Ramos (cell line): ENCODE data around the gene TTC31.

Experiments
- in situ Hi-C: fragments of 300-500 bp; cut with MboI; formaldehyde crosslinking; loops from one replicate; pipeline ENCODE4 v1.14.3; 2022; ENCODE audit warnings: low sequenced_read_pairs; ENCODE audit not compliant: unreplicated experiment

Gene TTC31

DNA sequence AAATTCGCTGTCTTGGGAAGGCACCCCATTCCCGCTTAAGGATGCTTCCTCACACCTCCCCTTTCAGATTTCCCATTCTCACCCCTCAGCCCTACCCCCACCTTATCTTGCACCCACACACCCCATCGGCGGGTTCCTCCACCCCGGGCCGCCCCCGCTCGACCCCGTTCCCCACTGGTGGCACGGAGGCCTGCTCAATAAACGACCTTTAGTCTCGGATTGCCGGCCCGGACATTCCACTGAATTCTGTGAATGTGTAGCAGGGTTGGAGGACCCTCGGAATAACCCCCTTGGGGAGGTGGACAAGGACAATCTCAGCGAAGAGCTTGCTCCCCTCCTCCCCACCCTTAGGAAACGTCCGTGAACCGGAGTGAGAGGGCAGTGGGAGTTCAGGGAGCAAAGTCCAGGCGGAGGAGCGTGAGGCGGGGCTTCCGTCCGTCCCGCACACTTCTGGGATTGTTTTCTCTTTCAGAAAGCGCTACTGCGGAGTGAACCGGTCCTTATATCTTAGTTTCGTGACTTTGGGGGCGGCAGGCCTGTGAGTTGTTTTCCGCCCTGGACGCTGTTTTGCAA is 19.4 kb downstream of the TTC31 start:
- in situ Hi-C loops = no loop called here

DNA sequence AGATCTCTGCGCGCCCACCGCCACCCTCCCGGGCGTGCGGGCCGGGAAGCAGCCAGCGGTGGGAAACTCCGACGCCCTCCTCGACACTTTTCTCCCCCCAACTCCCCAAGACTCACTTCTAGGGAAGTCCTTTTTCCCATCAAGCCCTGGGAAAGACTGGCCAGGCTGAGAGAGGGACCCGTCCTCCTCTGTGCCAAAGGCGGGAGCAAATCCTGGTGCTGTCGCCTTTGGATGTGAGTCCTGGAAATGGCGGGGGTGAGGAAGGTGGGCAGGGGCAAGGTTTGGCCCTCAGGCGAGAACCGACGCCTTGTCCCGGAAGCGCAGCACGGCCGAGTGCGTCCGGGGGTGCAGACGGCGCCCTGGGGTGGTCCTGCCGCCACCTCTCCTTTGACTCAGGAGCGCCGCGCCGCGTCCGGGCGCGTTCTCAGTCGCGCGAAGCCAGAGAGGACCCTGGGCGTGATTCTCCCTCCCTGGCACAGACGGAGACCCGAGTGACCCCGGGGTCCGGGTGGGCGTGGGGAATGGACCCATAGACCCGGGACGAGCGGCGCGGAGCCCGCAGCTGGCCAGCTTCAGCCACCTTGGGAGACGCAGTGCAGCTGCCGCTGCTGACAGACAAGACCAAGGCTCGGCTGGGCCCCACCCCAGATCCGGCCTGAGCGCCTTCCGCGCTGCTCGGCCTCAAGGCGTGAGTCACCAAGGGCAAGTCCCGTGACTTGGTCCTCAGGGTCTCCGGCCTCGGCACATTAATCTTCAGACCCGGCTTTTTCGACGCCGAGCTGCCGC is 20.0 kb downstream of the TTC31 start:
- in situ Hi-C loops = no loop called here

DNA sequence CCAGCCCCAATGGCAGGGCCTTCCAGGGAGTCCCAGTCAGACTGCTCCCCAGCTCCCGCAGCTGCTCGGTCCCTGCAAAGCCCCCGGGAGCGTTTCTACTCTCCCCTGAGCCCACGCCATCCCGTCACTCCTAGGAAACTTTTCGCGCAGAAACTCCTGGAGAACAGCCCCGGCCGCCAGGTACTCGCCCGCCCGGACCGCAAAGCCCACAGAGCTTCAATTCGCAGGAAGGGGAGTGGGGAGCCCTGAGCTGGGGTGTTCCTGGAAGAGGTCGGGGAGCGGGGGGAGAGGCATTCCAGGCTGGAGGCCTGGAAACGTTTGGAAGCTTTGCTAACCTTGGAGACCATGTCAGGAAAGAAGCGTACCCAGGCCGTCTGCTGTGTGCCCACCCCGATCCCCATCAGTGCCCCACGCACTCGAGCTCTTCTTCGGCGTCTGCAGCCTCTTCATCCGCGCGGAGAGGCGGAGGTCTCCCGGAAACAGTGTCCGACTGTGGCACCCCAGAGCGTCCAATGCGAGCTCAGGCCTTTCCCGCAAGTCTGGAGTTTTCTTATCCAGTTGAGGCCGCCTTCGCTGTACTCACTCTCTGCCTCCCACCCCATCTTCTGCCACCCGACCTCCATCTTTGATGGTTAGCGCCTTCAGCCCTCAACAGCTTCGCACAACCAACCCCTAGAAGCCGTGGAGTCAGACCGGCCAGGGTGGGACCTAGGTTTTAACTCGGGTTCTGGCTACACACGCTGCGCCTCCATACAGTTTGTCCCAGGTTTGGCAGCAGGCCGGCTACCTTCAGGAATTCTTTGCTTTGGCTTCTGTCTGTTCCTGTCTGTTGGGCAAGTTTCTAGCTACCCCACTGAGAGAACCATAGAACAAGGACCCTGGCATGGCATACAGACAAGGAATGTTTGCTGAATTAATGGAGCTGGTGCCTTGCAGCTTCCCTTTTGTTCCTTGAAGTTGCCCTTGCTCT is 20.9 kb downstream of the TTC31 start:
- in situ Hi-C loops = no loop called here

DNA sequence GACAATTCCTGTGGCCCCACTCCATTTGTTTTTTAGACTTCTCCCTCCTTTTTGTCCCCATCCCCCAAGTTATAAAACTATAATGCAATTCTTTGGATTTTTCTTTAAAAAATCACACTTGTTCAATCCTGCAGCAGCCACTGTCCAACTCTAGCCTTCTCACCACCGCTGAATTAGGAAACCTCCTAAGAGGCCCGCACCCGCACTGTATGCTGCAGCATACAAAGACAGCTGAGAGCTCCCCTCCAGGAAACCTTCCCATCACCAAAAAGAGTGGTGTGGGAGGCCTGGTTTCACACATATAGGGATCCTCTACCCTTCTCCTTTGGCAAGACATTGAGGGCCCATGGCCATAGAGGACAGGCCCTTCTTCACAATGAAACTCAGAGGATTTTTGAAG is 21.7 kb downstream of the TTC31 start:
- in situ Hi-C loops = no loop called here

DNA sequence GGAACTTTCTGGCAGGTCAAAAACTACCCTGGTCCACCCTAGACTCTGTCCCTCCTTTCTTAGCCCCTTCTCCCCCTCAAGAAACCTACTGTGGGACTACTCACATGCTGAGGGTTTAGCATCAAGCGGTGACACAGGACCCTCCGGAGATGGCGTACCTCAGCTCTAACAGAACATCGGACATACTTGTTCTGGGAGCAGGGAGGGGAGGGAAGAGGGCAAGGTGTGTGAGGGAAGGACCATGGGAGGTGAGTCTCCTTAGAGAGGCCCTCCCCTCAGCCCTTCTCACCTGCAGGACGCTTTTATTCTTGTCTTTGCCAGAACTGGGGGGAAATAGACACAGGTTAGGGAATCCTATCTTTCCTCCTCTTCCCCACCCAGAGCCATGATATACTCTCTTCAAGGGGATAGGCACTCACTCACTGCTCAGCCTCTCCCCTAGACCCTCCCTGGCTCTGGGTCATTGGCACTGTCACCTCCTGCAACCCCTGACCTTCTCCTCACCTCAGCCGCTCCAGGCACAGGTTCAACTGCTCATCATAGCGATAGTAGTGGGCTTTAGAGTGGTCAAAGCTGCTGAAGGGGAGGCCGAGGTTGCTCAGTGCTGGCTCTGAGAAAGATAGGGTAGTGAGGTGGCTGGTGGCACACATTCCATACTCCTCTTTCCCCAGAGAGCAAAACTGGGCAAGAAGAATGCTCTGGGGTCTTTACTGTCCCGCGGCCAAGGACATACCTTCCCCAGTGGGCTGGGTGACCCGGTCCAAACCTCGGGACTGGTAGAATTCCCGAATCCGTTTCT is 22.8 kb downstream of the TTC31 start:
- in situ Hi-C loops = no loop called here

DNA sequence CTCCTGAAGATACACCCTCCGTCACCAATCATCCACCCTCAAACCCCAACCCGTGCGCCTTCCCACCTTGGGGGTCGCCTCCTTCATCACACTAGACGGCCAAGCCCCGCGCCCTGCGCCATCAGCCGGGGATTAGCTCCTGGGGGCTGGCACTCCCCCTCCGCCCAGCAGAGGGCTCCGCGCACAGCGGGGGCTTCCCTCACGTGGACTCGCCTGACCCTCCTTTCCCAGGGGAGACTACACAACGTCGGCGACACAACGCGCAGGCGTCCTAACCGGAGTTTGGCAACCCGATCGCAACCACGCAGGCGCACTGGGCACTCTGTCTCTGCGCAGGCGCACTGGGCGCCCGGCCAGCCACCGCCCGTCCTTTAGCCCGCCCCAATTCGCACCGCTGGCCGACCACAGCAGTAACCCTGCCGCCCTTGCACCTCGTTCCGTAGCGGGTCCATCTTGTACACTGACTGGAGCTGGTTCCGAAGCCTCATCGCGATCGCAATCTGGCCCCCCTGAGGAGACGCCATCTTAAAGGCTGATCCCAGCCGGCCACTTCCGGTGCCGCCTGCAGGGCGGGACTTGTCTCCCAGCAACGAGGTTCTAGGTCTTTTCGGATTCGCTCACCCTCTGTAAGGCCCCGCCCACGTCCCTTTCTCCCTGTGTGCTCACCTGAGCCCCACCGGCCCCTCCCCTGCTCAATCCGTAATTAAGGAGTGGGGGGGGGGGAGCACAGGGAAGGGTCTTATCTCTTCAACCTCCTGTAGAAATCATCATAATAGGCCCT is 24.5 kb downstream of the TTC31 start, which contains the start of gene PCGF1:
PCGF1 (minus strand) TSS at position 551 of the 781 bp plus-strand sequence; CDS start at position 524, 27 bp downstream.
- in situ Hi-C loops = no loop called here

DNA sequence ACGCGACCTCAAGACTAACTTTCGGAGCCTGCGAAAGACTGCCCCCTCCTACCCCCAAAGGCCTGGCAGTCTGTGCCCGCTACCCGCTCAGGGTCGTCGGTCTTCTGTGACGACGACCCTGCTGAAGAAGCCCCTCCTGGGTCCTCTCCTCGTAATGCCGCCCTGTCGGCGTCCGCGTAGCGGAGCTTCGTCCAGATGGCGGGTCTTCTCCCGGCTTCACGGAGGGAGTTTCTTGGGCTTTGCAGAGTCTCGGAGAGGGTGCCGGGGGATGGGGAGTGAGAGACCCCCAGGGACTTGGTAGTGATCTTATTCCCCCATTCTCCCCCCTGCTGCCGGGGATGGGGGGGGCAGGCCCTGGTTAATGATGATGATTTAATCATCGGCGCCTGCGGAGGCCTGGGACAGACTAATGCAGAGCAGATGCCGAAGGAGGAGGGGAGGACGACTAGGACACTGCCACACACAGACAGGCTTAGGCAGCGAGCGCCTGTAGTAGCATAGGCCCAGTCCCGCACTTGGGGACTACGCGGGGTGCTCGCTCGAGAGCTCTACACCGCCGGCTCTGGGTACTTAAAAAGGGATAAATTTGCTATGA is 25.1 kb downstream of the TTC31 start:
- in situ Hi-C loops = no loop called here

DNA sequence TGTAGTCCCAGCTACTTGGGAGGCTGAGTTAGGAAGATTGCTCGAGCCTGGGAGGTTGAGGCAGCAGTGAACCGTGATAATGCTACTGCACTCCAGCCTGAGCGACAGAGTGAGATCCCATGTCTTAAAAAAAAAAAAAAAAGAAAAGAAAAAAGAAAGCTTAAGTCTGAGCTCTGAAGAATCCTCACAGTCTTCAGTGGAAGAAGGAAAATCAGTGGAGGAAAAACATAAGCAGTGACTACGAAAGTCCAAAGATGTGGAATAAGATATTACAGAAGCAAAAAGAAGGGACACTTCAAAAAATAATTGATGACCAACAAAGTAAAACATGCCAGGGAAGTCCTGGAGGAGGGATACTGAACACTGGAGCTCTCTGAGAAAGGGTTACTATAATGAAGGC is 27.4 kb downstream of the TTC31 start:
- in situ Hi-C loops = no loop called here

DNA sequence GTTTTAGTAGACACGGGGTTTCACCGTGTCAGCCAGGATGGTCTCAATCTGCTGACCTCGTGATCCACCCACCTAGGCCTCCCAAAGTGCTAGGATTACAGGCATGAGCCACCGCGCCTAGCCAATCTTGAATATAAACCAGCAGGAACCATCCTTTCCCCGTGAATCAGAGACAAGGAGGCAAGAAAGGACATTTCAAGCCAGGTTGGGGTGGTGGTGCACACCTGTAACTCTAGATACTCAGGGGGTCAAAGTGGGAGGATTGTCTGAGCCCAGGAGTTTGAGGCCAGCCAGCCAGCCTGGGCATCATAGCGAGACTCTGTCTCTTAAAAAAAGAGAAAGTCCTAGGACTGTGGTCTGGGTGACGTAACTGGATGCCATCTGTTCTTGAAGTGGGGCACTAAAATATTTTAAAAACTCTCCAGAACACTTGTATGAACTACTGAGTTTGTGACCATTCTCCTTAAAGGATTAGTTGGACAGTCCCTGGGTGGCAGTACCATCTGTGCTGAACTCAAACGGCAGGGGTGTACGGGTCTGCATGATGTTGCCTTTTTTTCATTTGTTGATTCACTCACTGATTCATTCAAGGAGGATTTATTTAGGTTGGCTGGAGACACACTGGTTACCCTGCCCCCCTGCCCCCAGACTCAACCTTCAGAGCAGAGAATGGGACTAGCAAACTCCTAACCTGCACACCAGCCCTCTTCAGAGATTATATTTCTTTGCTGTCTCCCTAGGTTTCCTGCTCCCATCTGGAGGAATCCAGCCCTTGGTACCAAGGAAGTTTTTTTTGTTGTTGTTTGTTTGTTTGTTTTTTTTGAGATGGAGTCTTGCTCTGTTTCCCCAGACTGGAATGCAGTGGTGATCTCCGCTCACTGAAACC is 28.5 kb downstream of the TTC31 start:
- in situ Hi-C loops = no loop called here

DNA sequence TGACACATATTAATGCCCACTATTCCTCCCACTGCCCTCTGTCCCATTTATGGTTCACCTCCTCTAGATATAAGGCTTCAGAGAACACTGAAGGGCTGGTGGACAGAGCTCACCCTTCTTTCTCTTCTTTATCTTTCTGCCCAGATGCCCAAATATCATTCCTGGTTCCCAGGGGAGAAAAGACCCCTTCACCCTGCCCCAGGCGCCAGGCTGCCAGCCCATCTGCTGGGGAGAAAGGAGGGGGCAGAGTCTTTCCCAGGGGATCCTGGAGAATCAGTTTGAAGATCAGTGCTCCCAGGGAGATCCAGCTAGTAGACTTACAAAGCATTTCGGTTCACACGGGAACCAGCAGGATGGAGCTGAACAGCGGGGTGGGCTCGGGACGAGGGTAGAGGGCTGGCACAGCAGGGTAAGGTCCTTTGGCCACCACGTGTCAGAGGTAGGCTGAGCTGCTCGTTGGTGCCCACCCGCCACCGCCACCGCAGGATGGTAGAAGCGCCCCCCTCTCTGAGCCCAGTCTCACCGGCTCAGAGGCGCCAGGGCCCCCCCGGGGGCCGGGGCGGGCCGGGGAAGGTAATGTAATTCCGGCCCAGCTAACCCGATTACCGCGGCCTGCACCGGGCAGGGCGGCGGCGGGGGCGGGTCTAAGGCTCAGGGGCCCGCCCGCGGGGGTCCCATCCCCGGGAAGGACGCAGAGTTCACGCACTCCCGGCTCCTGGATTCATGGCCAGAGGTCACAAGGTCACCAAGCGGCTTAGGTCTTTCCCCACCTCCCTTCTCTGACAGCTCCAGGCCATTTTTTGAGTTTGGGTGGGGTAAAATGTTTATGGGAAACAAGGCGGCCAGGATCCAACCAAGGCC is 30.1 kb downstream of the TTC31 start:
- in situ Hi-C loops = no loop called here

DNA sequence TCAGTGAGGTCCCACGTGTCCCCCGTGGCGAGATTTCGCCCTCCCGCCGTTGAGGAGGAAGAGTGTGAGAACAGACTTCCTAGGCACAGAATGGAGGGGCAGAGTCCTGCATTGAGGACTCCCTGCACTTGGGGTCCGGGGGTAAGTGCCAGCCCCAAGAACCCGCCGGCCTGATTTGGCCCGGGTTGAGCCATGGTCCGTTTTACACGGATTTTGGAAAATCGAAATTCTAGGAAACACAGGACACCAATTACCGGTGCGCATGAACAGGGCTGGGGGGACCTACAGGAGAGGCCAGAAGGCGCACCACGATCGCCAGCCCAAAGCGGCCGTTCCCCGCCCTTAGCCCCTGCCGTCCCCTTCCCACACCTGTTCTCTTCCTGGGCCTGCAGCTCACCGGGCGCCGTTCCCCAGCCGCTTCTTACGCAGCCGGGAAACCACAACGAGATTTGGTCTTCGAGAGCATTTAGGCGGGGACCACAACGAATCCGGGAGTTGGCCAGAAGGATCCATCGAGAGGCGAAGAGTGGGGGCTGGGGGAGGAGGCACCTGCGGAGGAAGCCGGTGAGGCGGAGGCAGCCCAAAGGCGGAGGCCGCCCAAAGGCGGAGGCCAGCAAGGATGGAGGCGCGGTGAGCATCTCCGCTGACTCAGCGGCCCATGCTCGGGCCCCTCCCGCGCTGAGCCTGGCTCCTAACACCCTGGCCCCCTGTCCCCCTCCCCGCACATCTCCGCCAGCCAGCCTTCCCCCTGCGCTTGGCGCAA is 30.9 kb downstream of the TTC31 start:
- in situ Hi-C loops = no loop called here

DNA sequence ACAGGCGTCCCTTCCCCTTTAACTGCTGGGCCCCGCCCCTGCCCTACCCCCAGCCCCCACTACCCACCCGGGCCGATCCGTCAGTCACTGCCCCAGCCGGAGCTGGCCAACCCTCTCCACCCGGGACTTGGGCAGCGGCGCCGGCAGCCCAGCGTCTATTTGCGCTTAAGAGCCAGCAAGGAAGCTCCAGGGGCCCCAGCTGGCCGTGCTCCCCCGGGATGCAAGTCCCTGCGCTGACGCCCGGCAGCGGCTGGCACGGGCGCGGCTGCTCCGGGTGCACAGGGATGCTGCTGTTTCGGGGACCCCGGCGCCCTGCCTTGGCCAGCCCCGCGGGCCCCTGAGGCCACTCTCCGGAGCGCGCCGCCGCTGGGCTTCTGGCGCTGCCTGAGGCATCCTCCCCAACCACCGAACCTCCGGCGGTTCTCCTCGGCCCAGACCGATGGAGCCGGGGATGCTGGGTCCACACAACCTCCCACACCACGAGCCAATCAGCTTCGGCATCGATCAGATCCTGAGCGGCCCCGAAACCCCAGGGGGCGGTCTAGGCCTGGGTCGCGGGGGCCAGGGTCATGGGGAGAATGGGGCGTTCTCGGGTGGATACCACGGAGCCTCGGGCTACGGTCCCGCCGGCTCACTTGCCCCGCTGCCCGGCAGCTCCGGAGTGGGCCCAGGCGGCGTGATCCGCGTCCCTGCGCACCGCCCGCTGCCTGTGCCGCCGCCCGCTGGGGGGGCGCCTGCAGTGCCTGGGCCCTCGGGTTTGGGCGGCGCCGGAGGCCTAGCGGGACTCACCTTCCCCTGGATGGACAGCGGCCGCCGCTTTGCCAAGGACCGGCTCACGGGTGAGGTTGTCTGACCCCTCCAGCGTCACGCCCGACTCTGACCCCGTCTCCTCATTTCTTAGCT is 31.7 kb downstream of the TTC31 start, which contains the start of gene TLX2:
TLX2 (plus strand) TSS at position 83 of the 903 bp plus-strand sequence; CDS start at position 440, 357 bp downstream.
- in situ Hi-C loops = no loop called here

DNA sequence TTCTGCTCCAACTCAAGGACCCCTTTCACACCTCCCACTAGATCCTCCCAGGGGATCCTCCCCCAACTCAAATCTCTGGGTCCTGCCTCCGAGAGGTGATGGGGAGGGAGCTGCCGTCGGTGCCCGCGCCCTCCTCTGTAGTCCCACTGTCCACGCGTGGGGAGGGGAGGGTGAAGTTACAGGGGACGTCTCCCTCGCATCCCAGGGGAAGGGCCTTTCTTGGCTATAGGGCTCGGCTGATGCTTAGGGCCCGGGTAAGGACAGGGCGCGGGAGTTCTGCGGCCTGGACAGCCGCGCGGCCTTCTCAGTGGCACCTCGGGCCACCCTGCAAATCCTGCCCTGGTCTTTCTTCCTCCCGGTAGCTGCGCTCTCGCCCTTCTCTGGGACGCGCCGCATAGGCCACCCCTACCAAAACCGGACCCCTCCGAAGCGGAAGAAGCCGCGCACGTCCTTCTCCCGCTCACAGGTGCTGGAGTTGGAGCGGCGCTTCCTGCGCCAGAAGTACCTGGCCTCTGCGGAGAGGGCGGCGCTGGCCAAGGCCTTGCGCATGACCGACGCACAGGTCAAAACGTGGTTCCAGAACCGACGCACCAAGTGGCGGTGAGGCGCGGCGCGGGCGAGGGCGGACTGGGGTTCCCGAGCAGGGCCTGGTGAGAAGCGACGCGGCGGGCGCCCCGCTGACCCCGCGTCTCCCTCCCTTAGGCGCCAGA is 32.5 kb downstream of the TTC31 start:
- in situ Hi-C loops = no loop called here

DNA sequence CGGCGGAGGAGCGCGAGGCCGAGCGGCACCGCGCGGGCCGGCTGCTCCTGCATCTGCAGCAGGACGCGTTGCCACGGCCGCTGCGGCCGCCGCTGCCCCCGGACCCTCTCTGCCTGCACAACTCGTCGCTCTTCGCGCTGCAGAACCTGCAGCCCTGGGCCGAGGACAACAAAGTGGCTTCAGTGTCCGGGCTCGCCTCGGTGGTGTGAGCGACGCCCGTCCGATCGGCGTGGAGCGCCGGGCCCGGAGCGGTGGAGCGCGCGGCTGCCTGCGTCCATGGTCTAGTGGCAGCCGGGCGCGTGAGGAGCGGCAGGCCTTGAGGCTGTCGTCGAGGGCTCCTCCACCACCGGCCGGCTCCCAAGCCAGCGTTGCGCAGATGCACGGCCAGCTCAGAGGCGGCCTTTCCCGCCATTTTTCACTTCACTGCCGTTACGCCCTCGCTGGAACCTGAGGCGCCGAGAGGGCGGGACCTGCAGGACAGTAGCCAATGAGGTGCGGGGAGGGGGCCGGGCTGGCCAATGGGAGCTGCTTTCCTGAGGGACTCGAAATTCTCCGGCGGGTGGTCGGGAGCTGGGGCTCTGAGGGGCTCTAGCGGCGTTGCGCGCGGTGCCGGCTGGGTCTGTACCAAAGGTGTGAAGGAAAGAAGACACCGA is 33.2 kb downstream of the TTC31 start:
- in situ Hi-C loops = no loop called here
